ENCODE measurements around the gene RANBP1. TPM values are rescaled to one million over a fixed set of nuclear protein-coding genes. Genes with fewer than 3 reads are reported as not detected.

The RANBP1 gene
- total RNA-seq, 4 donors from 2014 or later: 116 to 180 (median 140) TPM

DNA sequence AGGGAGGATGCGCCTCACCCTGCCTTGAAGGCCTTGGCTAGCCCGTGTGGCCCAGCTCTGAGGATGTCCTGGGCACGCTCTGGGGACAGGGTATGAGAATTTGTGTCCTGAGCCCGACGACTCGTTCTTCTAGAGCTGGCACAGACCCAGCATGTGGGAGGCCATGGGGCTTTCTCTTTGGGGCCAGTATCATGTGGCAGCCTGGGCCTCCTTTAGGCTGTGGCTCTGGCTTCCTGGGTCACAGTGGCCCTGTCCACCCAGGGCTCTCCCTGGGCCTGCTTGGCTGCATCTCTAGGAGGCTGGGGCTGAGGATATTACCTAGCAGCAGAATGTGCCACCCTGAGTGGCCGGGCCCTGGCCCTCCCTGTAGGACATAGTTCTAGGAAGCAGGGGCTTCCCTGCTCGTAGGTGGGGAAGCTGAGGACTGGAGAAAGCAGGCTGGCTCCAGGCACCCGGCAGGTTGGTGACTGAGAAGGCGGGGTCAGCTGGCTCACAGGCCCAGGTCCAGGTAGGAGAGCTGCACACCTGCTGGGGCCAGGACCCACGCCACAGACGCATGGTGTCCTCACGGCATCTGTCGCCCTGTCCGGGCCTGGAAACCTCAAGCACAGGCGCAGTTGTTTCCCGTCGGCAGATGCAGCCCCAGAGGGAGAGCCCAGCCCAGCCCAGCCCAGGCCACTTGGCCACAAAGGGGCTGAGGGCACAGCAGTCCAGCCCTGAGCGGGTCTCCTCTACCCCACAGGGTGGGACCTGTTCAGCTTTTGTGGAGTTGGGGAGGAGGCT, 28.2 kb downstream of the RANBP1 start:
- Histone ChIP-seq H3K4me1 (no peaks in the 10 kb centered on the region), H3K27me3 (no peaks in the 10 kb centered on the region), H3K4me3 (no peak overlapping the region), H3K9me3 (no peaks in the 10 kb centered on the region), H3K36me3 (peaks cover 0 to 73% (median 56%) of the 10 kb centered on the region in 4 donors), H3K27ac (replicated peaks in 1 of 4) (no peak overlapping the region)
- intact Hi-C loops (cut with DNase I): no loop called here
- TF ChIP-seq POLR2AphosphoS5 (IDR thresholded peaks at IDR 0.05) (no peak), EP300 (IDR thresholded peaks at IDR 0.05) (no peak), POLR2A (IDR thresholded peaks at IDR 0.05; ENCODE audit: low read depth) (no peak)
- TF ChIP-seq, protein P1, sequence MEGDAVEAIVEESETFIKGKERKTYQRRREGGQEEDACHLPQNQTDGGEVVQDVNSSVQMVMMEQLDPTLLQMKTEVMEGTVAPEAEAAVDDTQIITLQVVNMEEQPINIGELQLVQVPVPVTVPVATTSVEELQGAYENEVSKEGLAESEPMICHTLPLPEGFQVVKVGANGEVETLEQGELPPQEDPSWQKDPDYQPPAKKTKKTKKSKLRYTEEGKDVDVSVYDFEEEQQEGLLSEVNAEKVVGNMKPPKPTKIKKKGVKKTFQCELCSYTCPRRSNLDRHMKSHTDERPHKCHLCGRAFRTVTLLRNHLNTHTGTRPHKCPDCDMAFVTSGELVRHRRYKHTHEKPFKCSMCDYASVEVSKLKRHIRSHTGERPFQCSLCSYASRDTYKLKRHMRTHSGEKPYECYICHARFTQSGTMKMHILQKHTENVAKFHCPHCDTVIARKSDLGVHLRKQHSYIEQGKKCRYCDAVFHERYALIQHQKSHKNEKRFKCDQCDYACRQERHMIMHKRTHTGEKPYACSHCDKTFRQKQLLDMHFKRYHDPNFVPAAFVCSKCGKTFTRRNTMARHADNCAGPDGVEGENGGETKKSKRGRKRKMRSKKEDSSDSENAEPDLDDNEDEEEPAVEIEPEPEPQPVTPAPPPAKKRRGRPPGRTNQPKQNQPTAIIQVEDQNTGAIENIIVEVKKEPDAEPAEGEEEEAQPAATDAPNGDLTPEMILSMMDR (IDR thresholded peaks at IDR 0.05): no peak
- no peak for DNase-seq (ENCODE audit: extremely low spot score)
- WGBS: 83% methylated on average over 8 of the region's 19 CpGs

DNA sequence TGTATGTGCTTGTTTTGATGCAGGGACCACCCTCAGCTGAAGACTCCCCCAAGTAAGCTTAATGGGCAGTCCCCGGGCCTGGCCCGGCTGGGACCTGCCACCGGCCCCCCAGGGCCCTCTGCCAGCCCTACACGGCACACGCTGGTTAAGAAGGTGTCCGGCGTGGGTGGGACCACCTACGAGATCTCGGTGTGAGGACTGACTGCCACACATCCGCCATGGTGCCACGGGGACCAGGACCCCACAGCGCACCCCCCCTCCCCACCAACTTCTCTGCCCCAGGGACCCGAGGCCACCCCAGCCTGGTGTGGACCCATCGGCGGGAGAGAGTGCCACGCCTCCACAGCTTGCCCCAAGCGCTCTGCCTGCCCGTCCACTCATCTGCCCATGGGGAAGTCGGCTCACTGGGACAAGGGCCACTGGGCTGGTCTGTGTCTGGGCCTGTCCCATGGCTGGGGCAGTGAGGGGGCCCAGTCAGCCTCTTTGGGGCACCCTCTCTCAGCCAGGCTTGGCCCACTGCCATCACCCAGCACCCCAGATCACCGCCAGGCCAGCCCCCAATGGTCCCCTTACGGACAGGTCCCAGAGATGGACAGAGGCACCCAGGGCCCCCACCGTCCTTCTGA, 29.4 kb downstream of the RANBP1 start:
- Histone ChIP-seq H3K27ac (replicated peaks in 1 of 4) (no peak overlapping the region), H3K4me3 (no peak overlapping the region), H3K9me3 (no peaks in the 10 kb centered on the region), H3K36me3 (peaks cover 0 to 61% (median 44%) of the 10 kb centered on the region in 4 donors), H3K27me3 (no peaks in the 10 kb centered on the region), H3K4me1 (no peaks in the 10 kb centered on the region)
- DNase-seq (ENCODE audit: extremely low spot score): no peak
- TF ChIP-seq EP300 (IDR thresholded peaks at IDR 0.05): no peak
- TF ChIP-seq POLR2A (IDR thresholded peaks at IDR 0.05; ENCODE audit: low read depth): no peak
- TF ChIP-seq, protein P1 (IDR thresholded peaks at IDR 0.05): no peak
- TF ChIP-seq POLR2AphosphoS5 (IDR thresholded peaks at IDR 0.05): no peak
- intact Hi-C loops (cut with DNase I): no loop called here
- WGBS: 97% methylated on average over 13 of the region's 22 CpGs

- no peaks in the 10 kb centered on the region for H3K27me3 ChIP-seq
- WGBS: 91% methylated on average over 18 of the region's 21 CpGs
- peaks cover 0 to 56% (median 39%) of the 10 kb centered on the region in 4 donors for H3K36me3 ChIP-seq
- intact Hi-C loops (cut with DNase I): no loop called here
- H3K4me1 ChIP-seq: no peaks in the 10 kb centered on the region
- TF ChIP-seq EP300 (IDR thresholded peaks at IDR 0.05): no peak
- no peak for TF ChIP-seq POLR2AphosphoS5 (IDR thresholded peaks at IDR 0.05)
- TF ChIP-seq, protein P1 (IDR thresholded peaks at IDR 0.05): no peak
- no peak for TF ChIP-seq POLR2A (IDR thresholded peaks at IDR 0.05; ENCODE audit: low read depth)
- H3K4me3 ChIP-seq: no peak overlapping the region
- H3K9me3 ChIP-seq: no peaks in the 10 kb centered on the region
- DNase-seq (ENCODE audit: extremely low spot score): no peak
- no peak overlapping the region for H3K27ac ChIP-seq (replicated peaks in 1 of 4)
Measured at GRCh38 chr22:20145832-20146223, 29.9 kb downstream of the RANBP1 start.

DNA sequence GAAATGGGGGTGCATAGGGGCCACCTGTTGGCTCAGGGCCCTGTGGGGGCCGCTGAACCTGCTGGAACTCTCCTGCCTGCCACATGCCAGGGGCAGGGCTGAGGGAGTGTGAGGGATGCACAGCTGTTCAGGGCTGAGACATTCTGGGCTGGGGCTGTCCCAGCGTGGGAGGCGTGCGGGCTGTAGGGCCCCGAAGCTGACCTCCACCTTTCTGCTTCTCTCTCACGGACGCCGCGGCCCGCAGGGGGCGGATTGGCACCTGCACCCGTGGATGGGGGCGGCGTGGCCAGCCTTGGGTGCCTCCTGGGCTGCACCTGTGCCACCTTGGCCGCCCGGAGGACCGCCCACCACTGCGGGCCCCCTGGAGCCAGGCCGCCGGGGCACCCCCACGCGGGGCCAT, 30.9 kb downstream of the RANBP1 start:
- intact Hi-C loops (cut with DNase I): no loop called here
- no peaks in the 10 kb centered on the region for H3K9me3 ChIP-seq
- no peaks in the 10 kb centered on the region for H3K27me3 ChIP-seq
- peaks cover 0 to 46% (median 31%) of the 10 kb centered on the region in 4 donors for H3K36me3 ChIP-seq
- no peaks in the 10 kb centered on the region for H3K4me1 ChIP-seq
- TF ChIP-seq POLR2A (IDR thresholded peaks at IDR 0.05; ENCODE audit: low read depth): no peak
- no peak for TF ChIP-seq EP300 (IDR thresholded peaks at IDR 0.05)
- TF ChIP-seq, protein P1 (IDR thresholded peaks at IDR 0.05): no peak
- TF ChIP-seq POLR2AphosphoS5 (IDR thresholded peaks at IDR 0.05): no peak
- no peak overlapping the region for H3K4me3 ChIP-seq
- no peak for DNase-seq (ENCODE audit: extremely low spot score)
- H3K27ac ChIP-seq (replicated peaks in 1 of 4): no peak overlapping the region
- 77% methylated on average over 13 of the region's 22 CpGs for WGBS
